ENCODE data around the gene BMP5.

- TF ChIP-seq, protein P1, sequence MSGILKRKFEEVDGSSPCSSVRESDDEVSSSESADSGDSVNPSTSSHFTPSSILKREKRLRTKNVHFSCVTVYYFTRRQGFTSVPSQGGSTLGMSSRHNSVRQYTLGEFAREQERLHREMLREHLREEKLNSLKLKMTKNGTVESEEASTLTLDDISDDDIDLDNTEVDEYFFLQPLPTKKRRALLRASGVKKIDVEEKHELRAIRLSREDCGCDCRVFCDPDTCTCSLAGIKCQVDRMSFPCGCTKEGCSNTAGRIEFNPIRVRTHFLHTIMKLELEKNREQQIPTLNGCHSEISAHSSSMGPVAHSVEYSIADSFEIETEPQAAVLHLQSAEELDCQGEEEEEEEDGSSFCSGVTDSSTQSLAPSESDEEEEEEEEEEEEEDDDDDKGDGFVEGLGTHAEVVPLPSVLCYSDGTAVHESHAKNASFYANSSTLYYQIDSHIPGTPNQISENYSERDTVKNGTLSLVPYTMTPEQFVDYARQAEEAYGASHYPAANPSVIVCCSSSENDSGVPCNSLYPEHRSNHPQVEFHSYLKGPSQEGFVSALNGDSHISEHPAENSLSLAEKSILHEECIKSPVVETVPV (CRISPR knock-in tag; IDR thresholded peaks at IDR 0.05), result no peak
- no peak for TF ChIP-seq ZFP30 (CRISPR knock-in tag; IDR thresholded peaks at IDR 0.05)
- TF ChIP-seq ESRRG (CRISPR knock-in tag; IDR thresholded peaks at IDR 0.05), result no peak
- TF ChIP-seq, protein P2, sequence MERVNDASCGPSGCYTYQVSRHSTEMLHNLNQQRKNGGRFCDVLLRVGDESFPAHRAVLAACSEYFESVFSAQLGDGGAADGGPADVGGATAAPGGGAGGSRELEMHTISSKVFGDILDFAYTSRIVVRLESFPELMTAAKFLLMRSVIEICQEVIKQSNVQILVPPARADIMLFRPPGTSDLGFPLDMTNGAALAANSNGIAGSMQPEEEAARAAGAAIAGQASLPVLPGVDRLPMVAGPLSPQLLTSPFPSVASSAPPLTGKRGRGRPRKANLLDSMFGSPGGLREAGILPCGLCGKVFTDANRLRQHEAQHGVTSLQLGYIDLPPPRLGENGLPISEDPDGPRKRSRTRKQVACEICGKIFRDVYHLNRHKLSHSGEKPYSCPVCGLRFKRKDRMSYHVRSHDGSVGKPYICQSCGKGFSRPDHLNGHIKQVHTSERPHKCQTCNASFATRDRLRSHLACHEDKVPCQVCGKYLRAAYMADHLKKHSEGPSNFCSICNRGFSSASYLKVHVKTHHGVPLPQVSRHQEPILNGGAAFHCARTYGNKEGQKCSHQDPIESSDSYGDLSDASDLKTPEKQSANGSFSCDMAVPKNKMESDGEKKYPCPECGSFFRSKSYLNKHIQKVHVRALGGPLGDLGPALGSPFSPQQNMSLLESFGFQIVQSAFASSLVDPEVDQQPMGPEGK (CRISPR knock-in tag; IDR thresholded peaks at IDR 0.05; ENCODE audit: borderline replicate concordance), result no peak
- TF ChIP-seq ZFP3 (CRISPR knock-in tag; IDR thresholded peaks at IDR 0.05), result no peak
- TF ChIP-seq TCF4 (CRISPR knock-in tag; IDR thresholded peaks at IDR 0.05; ENCODE audit: borderline replicate concordance), result no peak
- no peak for TF ChIP-seq ZNF70 (CRISPR knock-in tag; IDR thresholded peaks at IDR 0.05)
- no peak for TF ChIP-seq PPARA (CRISPR knock-in tag; IDR thresholded peaks at IDR 0.05; ENCODE audit: borderline replicate concordance)
- no peak for TF ChIP-seq TOX (CRISPR knock-in tag; IDR thresholded peaks at IDR 0.05; ENCODE audit: borderline replicate concordance)
- TF ChIP-seq CSDC2 (CRISPR knock-in tag; IDR thresholded peaks at IDR 0.05), result no peak
Observed at GRCh38 chr6:55802259-55802658, 73.1 kb downstream of the BMP5 start.

Measured in SK-N-SH treated with all-trans-retinoic acid at 6 μM for 48 hours (cell line).